ENCODE data around the gene CHAT.

The CHAT gene

DNA sequence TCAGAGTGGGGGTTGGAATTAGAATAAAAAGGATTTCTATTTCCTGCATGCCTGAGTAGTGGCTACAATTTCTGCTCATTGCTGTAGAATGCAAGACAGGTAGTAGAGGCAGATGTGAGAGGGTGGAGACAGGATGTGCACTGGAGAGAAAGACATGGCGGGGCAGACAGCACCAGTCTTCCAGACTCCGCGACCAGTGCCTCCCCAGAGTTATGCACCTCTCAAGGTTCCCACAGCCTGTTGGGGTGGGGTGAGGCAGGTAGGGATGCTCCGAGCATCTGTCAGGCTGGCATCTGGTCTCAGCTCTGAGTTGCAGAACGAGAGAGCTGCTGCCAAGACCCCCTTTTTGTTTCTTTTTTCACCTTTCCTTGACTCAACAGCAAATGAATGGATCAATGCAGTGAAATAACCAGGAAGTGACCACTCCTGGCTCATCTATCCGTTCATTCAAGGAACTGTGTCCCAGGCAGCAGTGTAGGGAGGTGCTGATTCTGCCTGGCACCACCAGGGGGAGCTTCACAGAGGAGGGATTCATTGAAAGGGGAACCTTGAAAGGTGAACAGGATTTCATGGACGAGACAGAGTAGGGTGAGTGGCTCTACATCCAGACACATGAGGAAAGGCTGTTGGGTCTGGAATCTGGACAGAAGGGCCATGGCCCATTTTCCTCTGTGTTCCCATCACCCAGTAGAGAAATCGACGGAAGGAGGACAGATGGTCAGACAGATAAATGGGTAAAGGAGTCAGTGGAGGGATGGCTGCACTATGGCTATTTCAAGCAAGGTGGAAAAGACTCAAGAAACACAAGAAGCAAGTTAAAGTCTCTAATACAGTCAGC, 20.9 kb upstream of the CHAT start:
- Mint-ChIP-seq H3K36me3 (ENCODE audit: insufficient read depth) (no peaks in the 10 kb centered on the region), H3K27ac (ENCODE audit: low read depth) (no peak overlapping the region), H3K27me3 (peaks cover 47% of the 10 kb centered on the region), H3K4me3 (no peak overlapping the region), H3K4me1 (peaks cover 8% of the 10 kb centered on the region), H3K9me3 (no peaks in the 10 kb centered on the region)
- DNase-seq (ENCODE audit: low spot score in 2 of 2) (peak; percentile 26 to 29), ATAC-seq (replicated peaks; ENCODE audit: extremely low read depth, poor library complexity, severe bottlenecking) (peak; percentile 52)

DNA sequence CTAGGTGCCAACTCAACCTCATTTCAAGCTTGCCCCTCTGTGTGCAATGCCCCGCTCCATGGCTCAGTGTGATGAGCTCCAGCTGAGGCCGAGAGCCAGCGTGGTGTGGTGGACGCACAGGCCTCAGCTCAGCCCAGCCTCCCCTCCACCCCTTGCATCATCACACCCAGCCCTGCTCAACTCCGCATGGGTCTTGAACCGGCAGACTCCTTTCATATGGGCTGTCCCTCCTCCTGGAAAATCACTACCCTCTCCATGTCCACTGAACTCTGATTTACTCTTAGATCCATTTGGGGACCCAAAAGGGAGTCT, 20.3 kb upstream of the CHAT start:
- H3K9me3 Mint-ChIP-seq = no peaks in the 10 kb centered on the region
- peaks cover 51% of the 10 kb centered on the region for H3K27me3 Mint-ChIP-seq
- no peak overlapping the region for H3K4me3 Mint-ChIP-seq
- no peaks in the 10 kb centered on the region for H3K36me3 Mint-ChIP-seq (ENCODE audit: insufficient read depth)
- DNase-seq (ENCODE audit: low spot score in 2 of 2) = no peak
- no peak overlapping the region for H3K27ac Mint-ChIP-seq (ENCODE audit: low read depth)
- ATAC-seq (replicated peaks; ENCODE audit: extremely low read depth, poor library complexity, severe bottlenecking) = no peak
- peaks cover 8% of the 10 kb centered on the region for H3K4me1 Mint-ChIP-seq

DNA sequence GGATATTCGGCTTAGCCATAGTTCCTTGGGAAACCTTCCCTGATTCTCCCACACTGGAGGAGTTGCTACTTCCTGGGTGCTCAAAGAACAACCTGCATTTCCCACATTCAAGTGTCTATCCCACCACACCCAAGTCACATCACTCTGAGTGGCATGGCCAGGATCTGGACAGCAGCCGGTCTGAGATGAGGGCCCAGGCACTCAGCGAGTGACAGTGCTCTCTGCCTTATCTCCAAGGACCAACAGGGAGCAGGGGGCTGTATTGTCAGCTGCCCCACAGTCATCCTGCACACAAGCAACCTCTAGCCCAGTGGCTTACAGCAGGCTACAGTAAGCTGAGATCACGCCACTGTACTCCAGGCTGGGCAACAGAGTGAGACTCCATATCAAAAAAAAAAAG, 19.8 kb upstream of the CHAT start:
- Mint-ChIP-seq H3K4me3 (no peak overlapping the region), H3K36me3 (ENCODE audit: insufficient read depth) (no peaks in the 10 kb centered on the region)

DNA sequence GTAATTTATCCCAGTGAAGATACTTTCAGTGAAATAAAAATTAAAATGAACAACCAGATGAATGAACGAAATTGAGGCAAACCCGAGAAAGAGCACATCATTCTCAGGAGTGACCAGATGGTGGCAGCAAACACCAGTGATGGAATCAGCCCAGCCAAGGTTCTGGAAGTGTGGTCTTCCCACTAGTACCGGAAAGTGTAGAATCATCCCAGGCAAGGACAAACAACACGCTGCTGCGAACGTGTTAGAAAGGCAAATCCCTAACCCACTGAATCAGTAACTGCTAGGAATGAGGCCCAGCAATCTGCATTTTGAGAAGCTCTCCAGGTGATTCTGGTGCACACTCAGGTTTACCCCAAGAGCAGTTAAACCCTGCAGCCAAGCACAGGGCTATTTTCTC, 19.2 kb upstream of the CHAT start:
- ATAC-seq (replicated peaks; ENCODE audit: extremely low read depth, poor library complexity, severe bottlenecking) (no peak), DNase-seq (ENCODE audit: low spot score in 2 of 2) (no peak)
- peaks cover 52% of the 10 kb centered on the region for H3K27me3 Mint-ChIP-seq

More for the DNA sequence above, 19.8 kb upstream of the CHAT start:
- H3K27me3 Mint-ChIP-seq = peaks cover 54% of the 10 kb centered on the region
- no peak overlapping the region for H3K27ac Mint-ChIP-seq (ENCODE audit: low read depth)
- no peaks in the 10 kb centered on the region for H3K9me3 Mint-ChIP-seq
- DNase-seq (ENCODE audit: low spot score in 2 of 2) (no peak), ATAC-seq (replicated peaks; ENCODE audit: extremely low read depth, poor library complexity, severe bottlenecking) (no peak)
- H3K4me1 Mint-ChIP-seq = peaks cover 8% of the 10 kb centered on the region

DNA sequence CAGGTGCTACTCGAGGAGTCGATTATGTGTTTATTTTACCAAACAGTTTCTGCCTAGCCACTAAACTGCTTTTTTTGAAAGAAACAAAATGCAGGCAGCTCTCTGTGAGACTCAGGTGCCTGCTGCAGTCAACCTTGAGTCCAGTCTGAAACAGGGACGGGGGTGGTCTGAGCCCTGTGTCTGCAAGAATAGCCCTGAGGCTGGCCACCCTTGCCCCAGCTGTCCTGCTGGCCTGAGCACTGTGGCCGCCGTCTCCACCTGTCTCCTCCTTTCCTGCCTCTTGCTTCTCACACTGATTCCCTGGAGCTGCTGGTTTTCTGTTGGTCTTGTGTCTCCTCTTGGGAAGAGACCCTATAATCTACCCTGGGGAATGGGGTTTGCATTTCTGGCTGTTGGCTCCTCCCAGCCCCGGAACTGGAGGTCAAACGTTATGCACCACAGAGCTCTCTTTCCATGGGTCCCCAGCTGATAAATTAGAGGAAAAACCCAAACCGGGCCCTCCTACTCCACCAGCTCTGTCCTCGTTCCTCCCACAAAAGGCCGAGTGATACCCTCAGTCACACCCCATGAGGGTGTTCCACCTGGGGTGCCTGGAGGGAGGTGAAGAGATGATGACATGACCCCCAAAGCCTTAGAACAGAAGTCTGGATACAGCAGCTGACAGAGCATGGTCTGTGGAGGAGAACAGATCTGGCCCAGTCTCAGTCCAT, 18.7 kb upstream of the CHAT start:
- H3K27me3 Mint-ChIP-seq = peaks cover 52% of the 10 kb centered on the region
- no peak overlapping the region for H3K27ac Mint-ChIP-seq (ENCODE audit: low read depth)
- DNase-seq (ENCODE audit: low spot score in 2 of 2) (no peak), ATAC-seq (replicated peaks; ENCODE audit: extremely low read depth, poor library complexity, severe bottlenecking) (no peak)
- no peak overlapping the region for H3K4me3 Mint-ChIP-seq
- H3K4me1 Mint-ChIP-seq = peaks cover 8% of the 10 kb centered on the region
- no peaks in the 10 kb centered on the region for H3K9me3 Mint-ChIP-seq
- H3K36me3 Mint-ChIP-seq (ENCODE audit: insufficient read depth) = no peaks in the 10 kb centered on the region

More for the DNA sequence above, 19.2 kb upstream of the CHAT start:
- H3K36me3 Mint-ChIP-seq (ENCODE audit: insufficient read depth) = no peaks in the 10 kb centered on the region
- no peak overlapping the region for H3K4me3 Mint-ChIP-seq
- H3K9me3 Mint-ChIP-seq = no peaks in the 10 kb centered on the region
- H3K4me1 Mint-ChIP-seq = peaks cover 8% of the 10 kb centered on the region
- no peak overlapping the region for H3K27ac Mint-ChIP-seq (ENCODE audit: low read depth)

DNA sequence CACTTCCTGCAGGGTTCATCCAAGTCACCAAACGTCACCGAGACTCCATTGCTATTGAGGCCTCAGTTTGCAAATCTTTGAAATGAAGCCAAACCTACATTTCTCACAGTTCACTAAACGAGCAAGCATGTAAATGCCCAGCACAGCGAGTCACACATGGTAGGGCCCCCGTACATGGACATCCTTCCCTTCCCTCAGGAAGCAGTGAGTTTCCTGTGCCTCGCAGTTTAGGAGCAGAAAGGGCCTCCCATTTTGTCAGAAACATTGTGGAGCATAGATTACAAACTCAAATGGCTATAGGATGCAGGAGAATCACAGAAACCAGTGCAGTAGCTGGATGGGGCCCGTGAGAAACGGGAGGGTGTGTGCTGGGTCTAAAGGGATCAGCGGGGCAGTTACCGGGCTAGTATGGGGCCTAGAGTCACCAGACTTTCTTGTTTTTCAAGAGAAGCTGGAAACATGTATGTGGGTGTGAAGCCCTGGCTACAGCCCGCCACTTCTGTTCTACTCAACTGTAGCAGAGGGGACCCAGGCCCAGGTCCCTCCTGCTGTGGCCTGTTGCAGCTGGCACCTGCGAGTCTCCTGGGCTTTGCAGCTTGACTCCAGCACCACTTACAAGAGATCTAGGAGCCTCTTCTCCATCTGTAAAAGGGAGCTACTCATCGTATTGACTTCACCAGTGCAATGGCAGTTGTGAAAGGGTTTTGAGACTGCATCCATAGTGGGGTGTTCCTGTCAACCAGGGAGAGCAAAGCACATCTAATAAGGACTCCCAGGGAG, 17.9 kb upstream of the CHAT start:
- peaks cover 8% of the 10 kb centered on the region for H3K4me1 Mint-ChIP-seq
- no peak for ATAC-seq (replicated peaks; ENCODE audit: extremely low read depth, poor library complexity, severe bottlenecking)
- no peak for DNase-seq (ENCODE audit: low spot score in 2 of 2)
- no peaks in the 10 kb centered on the region for H3K36me3 Mint-ChIP-seq (ENCODE audit: insufficient read depth)
- no peak overlapping the region for H3K27ac Mint-ChIP-seq (ENCODE audit: low read depth)
- peaks cover 53% of the 10 kb centered on the region for H3K27me3 Mint-ChIP-seq
- no peak overlapping the region for H3K4me3 Mint-ChIP-seq
- H3K9me3 Mint-ChIP-seq = no peaks in the 10 kb centered on the region

DNA sequence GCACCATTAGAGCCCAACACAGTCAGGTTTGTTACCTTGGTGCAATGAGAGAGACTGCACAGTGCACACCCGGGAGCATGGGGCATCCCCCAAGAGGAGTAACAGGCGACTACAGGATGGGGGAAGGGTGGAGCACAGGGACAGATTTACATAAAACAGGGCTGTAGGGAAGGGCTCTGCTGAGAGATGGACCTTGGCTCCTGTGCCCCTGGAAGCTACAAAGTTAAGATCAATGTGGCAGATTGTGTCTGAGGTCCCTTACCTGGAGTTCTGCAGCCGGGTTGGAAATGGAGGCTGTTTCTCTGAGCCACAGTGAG, 17.4 kb upstream of the CHAT start:
- Mint-ChIP-seq H3K9me3 (no peaks in the 10 kb centered on the region), H3K36me3 (ENCODE audit: insufficient read depth) (no peaks in the 10 kb centered on the region), H3K27ac (ENCODE audit: low read depth) (no peak overlapping the region), H3K4me1 (peaks cover 8% of the 10 kb centered on the region), H3K27me3 (peaks cover 53% of the 10 kb centered on the region), H3K4me3 (no peak overlapping the region)
- DNase-seq (ENCODE audit: low spot score in 2 of 2) (peak in 1 of 2 donors; percentile 1), ATAC-seq (replicated peaks; ENCODE audit: extremely low read depth, poor library complexity, severe bottlenecking) (no peak)

DNA sequence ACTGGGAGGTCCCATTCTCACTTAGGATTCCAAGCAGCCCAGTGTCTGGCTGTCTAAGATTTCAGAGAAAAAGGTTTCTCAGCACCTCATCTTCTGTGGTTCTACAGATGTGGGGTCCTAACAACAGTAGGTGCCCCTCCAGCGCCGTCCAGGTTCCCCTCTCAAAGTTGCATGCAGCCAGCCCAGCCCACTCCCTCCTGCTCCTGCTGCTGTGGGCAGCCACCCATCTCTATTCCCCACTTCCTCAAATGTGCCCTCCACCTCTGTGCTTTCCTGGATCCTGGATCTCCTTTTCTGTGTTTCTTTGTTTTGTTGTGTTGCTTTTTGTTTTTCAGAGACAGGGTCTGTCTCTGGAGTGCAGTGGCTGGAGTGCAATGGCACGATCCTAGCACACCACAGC, 17.0 kb upstream of the CHAT start:
- H3K4me3 Mint-ChIP-seq = no peak overlapping the region
- H3K36me3 Mint-ChIP-seq (ENCODE audit: insufficient read depth) = no peaks in the 10 kb centered on the region
- peaks cover 8% of the 10 kb centered on the region for H3K4me1 Mint-ChIP-seq
- H3K27ac Mint-ChIP-seq (ENCODE audit: low read depth) = no peak overlapping the region
- DNase-seq (ENCODE audit: low spot score in 2 of 2) = no peak
- ATAC-seq (replicated peaks; ENCODE audit: extremely low read depth, poor library complexity, severe bottlenecking) = no peak
- no peaks in the 10 kb centered on the region for H3K9me3 Mint-ChIP-seq
- H3K27me3 Mint-ChIP-seq = peaks cover 53% of the 10 kb centered on the region

DNA sequence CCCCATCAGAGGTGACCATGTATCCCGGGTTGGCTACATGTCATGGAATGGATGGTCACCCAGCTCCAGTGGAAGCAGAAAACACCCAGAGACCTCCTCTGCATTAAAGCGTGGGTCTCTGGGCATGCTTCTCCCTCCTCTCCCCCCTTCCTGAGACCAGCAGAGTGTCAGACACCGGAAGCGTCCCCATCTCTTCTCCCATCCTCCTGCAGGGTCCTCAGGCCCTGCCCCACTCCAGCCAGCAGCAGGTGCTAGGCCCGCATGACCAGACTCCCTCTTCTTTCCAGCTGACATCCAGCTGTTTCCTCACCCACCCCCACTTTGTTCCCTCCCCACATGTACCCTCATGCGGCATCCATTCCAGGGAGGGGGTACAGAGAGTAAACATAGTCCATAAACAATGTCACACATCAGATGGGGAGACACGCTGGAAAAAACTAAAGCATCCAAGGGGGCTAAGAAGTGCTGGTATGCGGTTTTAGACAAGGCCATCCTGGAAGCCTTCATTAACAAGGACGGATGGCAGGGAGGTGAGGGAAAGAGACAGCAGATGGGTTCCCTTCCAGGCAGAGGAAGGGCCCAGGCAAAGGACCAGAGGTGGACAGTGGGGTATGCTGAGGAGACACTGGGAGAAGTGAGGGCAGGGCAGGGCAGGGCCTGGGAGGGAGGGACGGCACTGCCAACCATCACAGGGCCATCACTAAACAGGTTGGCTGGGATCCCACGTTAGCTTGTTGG, 16.2 kb upstream of the CHAT start:
- Mint-ChIP-seq H3K4me3 (no peak overlapping the region), H3K9me3 (no peaks in the 10 kb centered on the region), H3K27ac (ENCODE audit: low read depth) (no peak overlapping the region), H3K27me3 (peaks cover 53% of the 10 kb centered on the region), H3K36me3 (ENCODE audit: insufficient read depth) (no peaks in the 10 kb centered on the region), H3K4me1 (peaks cover 8% of the 10 kb centered on the region)
- DNase-seq (ENCODE audit: low spot score in 2 of 2) = no peak
- no peak for ATAC-seq (replicated peaks; ENCODE audit: extremely low read depth, poor library complexity, severe bottlenecking)

DNA sequence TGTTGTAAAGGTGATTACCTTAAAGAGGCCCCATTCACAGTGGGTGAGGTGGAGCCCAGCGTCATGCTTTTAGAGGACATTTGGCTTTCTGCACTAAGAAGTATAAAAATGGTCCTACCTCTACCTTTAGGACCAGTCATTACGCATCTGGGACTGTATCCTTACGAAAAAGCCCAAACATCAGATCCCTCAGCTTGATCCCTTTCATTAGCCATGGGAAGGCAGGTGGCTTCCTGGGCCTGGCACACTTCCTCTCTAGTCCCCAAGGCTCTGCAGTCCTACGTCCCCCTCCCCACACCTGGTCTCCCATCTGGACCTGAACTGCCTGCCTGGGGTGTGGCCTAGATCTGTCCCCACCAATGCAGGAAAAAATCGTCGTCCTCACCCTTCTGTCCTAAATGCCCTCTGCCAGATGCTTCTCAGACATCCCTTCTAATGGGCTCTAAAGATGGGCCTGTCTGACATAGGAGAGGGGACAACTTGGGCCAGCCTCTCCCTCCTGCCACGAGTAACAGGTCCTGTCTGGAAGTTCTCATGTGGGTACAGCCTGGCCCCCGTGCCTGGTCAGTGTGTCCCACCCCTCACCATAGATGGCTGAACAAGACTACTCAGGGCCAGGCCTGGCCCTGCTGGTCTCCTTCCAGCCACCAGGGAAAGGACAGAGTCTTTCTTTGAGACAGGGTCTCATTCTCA, 15.5 kb upstream of the CHAT start:
- Mint-ChIP-seq H3K4me3 (no peak overlapping the region), H3K27ac (ENCODE audit: low read depth) (no peak overlapping the region), H3K36me3 (ENCODE audit: insufficient read depth) (no peaks in the 10 kb centered on the region), H3K27me3 (peaks cover 53% of the 10 kb centered on the region), H3K9me3 (no peaks in the 10 kb centered on the region), H3K4me1 (peaks cover under 1% of the 10 kb centered on the region)
- no peak for DNase-seq (ENCODE audit: low spot score in 2 of 2)
- ATAC-seq (replicated peaks; ENCODE audit: extremely low read depth, poor library complexity, severe bottlenecking) = no peak

DNA sequence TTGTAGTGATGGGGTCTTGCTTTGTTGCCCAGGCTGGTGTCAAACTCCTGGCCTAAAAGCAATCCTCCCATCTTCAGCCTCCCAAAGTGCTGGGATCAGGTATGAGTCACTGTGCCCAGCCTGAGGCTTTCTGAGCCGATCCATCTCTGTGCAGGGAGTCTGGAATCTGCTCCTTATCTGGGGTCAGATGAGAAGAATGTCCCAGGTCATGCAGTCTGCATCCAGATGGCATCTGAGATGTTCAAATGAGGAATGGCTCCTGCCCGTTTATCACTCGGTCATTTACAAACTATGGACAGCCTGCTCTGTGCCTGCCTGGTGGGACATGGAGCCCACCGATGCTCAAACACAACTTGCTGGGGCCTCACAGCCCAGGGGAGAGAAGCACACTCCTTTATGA, 14.9 kb upstream of the CHAT start:
- H3K4me1 Mint-ChIP-seq = no peaks in the 10 kb centered on the region
- H3K36me3 Mint-ChIP-seq (ENCODE audit: insufficient read depth) = no peaks in the 10 kb centered on the region
- H3K27ac Mint-ChIP-seq (ENCODE audit: low read depth) = no peak overlapping the region
- ATAC-seq (replicated peaks; ENCODE audit: extremely low read depth, poor library complexity, severe bottlenecking) = no peak
- no peak overlapping the region for H3K4me3 Mint-ChIP-seq
- peaks cover 55% of the 10 kb centered on the region for H3K27me3 Mint-ChIP-seq
- H3K9me3 Mint-ChIP-seq = no peaks in the 10 kb centered on the region
- no peak for DNase-seq (ENCODE audit: low spot score in 2 of 2)

DNA sequence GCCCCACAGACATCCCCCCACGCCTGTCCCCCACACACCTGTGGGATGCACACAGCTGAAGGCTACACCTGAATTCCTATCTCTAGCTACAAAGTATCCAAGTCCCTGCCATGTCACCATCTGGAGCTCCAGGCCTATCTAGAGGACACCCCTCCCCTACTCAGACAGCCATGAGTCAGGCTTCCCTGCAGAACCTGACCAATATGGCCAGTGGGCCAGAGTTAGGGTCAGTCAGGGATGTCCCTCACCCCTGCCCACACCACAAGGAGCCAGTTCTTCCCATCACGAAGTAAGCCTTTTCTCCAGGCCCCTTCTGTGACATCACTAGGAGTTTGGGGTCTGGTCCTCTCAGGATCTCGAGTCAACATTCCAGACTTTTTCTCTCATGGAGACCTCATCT, 14.3 kb upstream of the CHAT start:
- Mint-ChIP-seq H3K4me3 (no peak overlapping the region), H3K9me3 (no peaks in the 10 kb centered on the region), H3K27ac (ENCODE audit: low read depth) (no peak overlapping the region), H3K36me3 (ENCODE audit: insufficient read depth) (no peaks in the 10 kb centered on the region), H3K27me3 (peaks cover 61% of the 10 kb centered on the region), H3K4me1 (no peaks in the 10 kb centered on the region)
- no peak for ATAC-seq (replicated peaks; ENCODE audit: extremely low read depth, poor library complexity, severe bottlenecking)
- no peak for DNase-seq (ENCODE audit: low spot score in 2 of 2)
